HEK293T (cell line): ENCODE data around the gene PLEKHG4B.

Experiments
- ARNT ChIP-seq: fragments of 450-650 bp; IDR thresholded peaks from 2 replicates; pipeline ENCODE4 v1.6.1; 2017; ENCODE audit warnings: mild to moderate bottlenecking
- BHLHE40 ChIP-seq: fragments of 450-650 bp; IDR thresholded peaks from 2 replicates; pipeline ENCODE4 v1.6.1; 2016; ENCODE audit warnings: mild to moderate bottlenecking, moderate library complexity, borderline replicate concordance
- CTBP1 ChIP-seq: fragments of 450-650 bp; IDR thresholded peaks from 2 replicates; pipeline ENCODE4 v1.6.1; 2016; ENCODE audit warnings: borderline replicate concordance
- ELF4 ChIP-seq: fragments of 450-650 bp; IDR thresholded peaks from 2 replicates; pipeline ENCODE4 v1.6.1; 2017; ENCODE audit warnings: antibody characterized with exemption
- FOXA1 ChIP-seq: fragments of 450-650 bp; IDR thresholded peaks from 2 replicates; pipeline ENCODE4 v1.6.1; 2016; ENCODE audit warnings: mild to moderate bottlenecking
- FOXK2 ChIP-seq: fragments of 450-650 bp; IDR thresholded peaks from 2 replicates; pipeline ENCODE4 v1.6.1; 2016; ENCODE audit warnings: mild to moderate bottlenecking
- FOXM1 ChIP-seq: fragments of 450-650 bp; IDR thresholded peaks from 2 replicates; pipeline ENCODE4 v1.6.1; 2017; ENCODE audit warnings: mild to moderate bottlenecking, borderline replicate concordance
- L3MBTL2 ChIP-seq: fragments of 450-650 bp; conservative IDR thresholded peaks from 2 replicates; pipeline ENCODE4 v1.6.1; 2016; ENCODE audit warnings: mild to moderate bottlenecking
- LEF1 ChIP-seq: fragments of 450-650 bp; IDR thresholded peaks from 2 replicates; pipeline ENCODE4 v1.6.1; 2017; ENCODE audit warnings: mild to moderate bottlenecking, borderline replicate concordance
- PKNOX1 ChIP-seq: fragments of 450-650 bp; IDR thresholded peaks from 2 replicates; pipeline ENCODE4 v1.6.1; 2016
- SP1 ChIP-seq: fragments of 450-650 bp; IDR thresholded peaks from 2 replicates; pipeline ENCODE4 v1.6.1; 2017
- SUZ12 ChIP-seq: fragments of 450-650 bp; IDR thresholded peaks from 2 replicates; pipeline ENCODE4 v1.6.1; 2016; ENCODE audit warnings: mild to moderate bottlenecking
- TARDBP ChIP-seq: fragments of 450-650 bp; IDR thresholded peaks from 2 replicates; pipeline ENCODE4 v1.6.1; 2016

DNA sequence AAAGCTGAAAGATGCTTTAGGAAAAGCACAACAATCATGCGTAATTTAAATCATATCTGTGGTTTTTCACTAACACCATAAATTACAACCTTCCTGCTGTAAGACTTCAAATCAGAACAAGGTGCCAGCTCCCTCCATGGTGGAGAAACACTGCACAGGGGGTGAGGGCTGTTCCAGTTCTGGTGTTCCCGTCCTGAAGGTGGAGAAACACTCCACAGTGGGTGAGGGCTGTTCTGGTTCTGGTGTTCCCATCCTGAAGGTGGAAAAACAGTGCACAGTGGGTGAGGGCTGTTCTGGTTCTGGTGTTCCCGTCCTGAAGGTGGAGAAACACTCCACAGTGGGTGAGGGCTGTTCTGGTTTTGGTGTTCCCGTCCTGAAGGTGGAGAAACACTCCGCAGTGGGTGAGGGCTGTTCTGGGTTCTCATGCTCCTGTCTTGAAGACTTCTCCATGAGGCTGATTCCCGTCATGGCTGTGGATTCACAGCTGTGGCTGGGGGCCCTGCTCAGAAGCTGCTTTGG is 12.9 kb downstream of the PLEKHG4B start:
- no peak for TF ChIP-seq CTBP1
- TF ChIP-seq LEF1: no peak
- no peak for TF ChIP-seq L3MBTL2
- TF ChIP-seq FOXA1: no peak
- TF ChIP-seq SUZ12: no peak
- TF ChIP-seq ELF4: no peak
- TF ChIP-seq FOXM1: no peak
- no peak for TF ChIP-seq FOXK2
- no peak for TF ChIP-seq ARNT
- TF ChIP-seq PKNOX1: no peak
- TF ChIP-seq BHLHE40: no peak
- no peak for TF ChIP-seq SP1
- no peak for TF ChIP-seq TARDBP
